GM23338 (cell line): ENCODE data around the gene RNU6-9. TPM values are rescaled to one million over a fixed set of nuclear protein-coding genes. Genes with fewer than 3 reads are reported as not detected.

Source experiments
- ATAC-seq: fragments of 200-7000 bp; cut with Tn5 transposase; 3 replicates; pipeline ENCODE4 v1.9.1; 2020
- DNase-seq: peaks from one replicate; pipeline ENCODE4 v3.0.0-alpha.2; 2015; ENCODE audit warnings: low spot score
- H2AFZ ChIP-seq: fragments of 200-600 bp; sonication (generic); 2 replicates; pipeline ENCODE4 v1.8.0; 2016; ENCODE audit warnings: antibody characterized with exemption, mild to moderate bottlenecking, moderate library complexity
- H3F3A ChIP-seq: fragments of 200-600 bp; sonication (generic); replicated peaks from 2 replicates; pipeline ENCODE4 v1.8.0; 2017; ENCODE audit warnings: antibody characterized with exemption, mixed run types, low read depth
- H3K27ac ChIP-seq: fragments of 200-600 bp; sonication (generic); 2 replicates; pipeline ENCODE4 v1.6.1; 2016; ENCODE audit warnings: low read depth
- H3K27me3 ChIP-seq: fragments of 200-600 bp; sonication (generic); 2 replicates; pipeline ENCODE4 v1.8.0; 2016; ENCODE audit warnings: mild to moderate bottlenecking, mixed run types, moderate library complexity; ENCODE audit not compliant: insufficient read depth
- H3K36me3 ChIP-seq: fragments of 200-600 bp; sonication (generic); 2 replicates; pipeline ENCODE4 v1.8.0; 2016; ENCODE audit warnings: mild to moderate bottlenecking; ENCODE audit not compliant: insufficient read depth
- H3K4me1 ChIP-seq: fragments of 200-600 bp; sonication (generic); 2 replicates; pipeline ENCODE4 v1.8.0; 2016; ENCODE audit warnings: mild to moderate bottlenecking, moderate library complexity; ENCODE audit not compliant: insufficient read depth
- H3K4me2 ChIP-seq: fragments of 200-600 bp; sonication (generic); 2 replicates; pipeline ENCODE4 v1.7.1; 2017; ENCODE audit warnings: mixed run types
- H3K4me3 ChIP-seq: fragments of 200-600 bp; sonication (generic); 2 replicates; pipeline ENCODE4 v1.6.1; 2016; ENCODE audit warnings: mixed run types
- H3K79me2 ChIP-seq: fragments of 200-600 bp; sonication (generic); replicated peaks from 2 replicates; pipeline ENCODE4 v1.8.0; 2017; ENCODE audit warnings: mild to moderate bottlenecking; ENCODE audit not compliant: insufficient read depth
- H3K9me2 ChIP-seq: fragments of 200-600 bp; sonication (generic); 2 replicates; pipeline ENCODE4 v1.8.0; 2017; ENCODE audit not compliant: insufficient read depth
- H4K20me1 ChIP-seq: fragments of 200-600 bp; sonication (generic); replicated peaks from 2 replicates; pipeline ENCODE4 v1.8.0; 2017; ENCODE audit warnings: mild to moderate bottlenecking; ENCODE audit not compliant: insufficient read depth
- H3K27ac Mint-ChIP-seq: 2 replicates; pipeline ENCODE4 v1.8.0; 2020; ENCODE audit warnings: inconsistent platforms, mild to moderate bottlenecking, moderate library complexity, mixed read lengths
- H3K27me3 Mint-ChIP-seq: 3 replicates; pipeline ENCODE4 v1.8.0; 2022; ENCODE audit warnings: low read depth, mild to moderate bottlenecking, moderate library complexity, mixed read lengths, inconsistent platforms; ENCODE audit not compliant: insufficient read depth, poor library complexity
- H3K36me3 Mint-ChIP-seq: 3 replicates; pipeline ENCODE4 v1.8.0; 2021; ENCODE audit warnings: low read depth, mild to moderate bottlenecking, inconsistent platforms, moderate library complexity, mixed read lengths
- H3K4me1 Mint-ChIP-seq: 3 replicates; pipeline ENCODE4 v1.8.0; 2020; ENCODE audit warnings: mild to moderate bottlenecking, inconsistent platforms, mixed read lengths
- H3K4me3 Mint-ChIP-seq: 3 replicates; pipeline ENCODE4 v1.8.0; 2021; ENCODE audit warnings: moderate library complexity, mild to moderate bottlenecking, inconsistent platforms, mixed read lengths
- H3K9me3 Mint-ChIP-seq: 3 replicates; pipeline ENCODE4 v1.8.0; 2020; ENCODE audit warnings: moderate library complexity, mild to moderate bottlenecking, inconsistent platforms, mixed read lengths
- CREB1 ChIP-seq: fragments of 250-450 bp; sonication (Bioruptor Pico); IDR thresholded peaks from 2 replicates; pipeline ENCODE4 v1.5.0; 2020; ENCODE audit warnings: low read depth, mild to moderate bottlenecking, moderate library complexity
- JUNB ChIP-seq: IDR thresholded peaks from one replicate; pipeline ENCODE4 v1.6.1; 2016; ENCODE audit warnings: antibody characterized with exemption; ENCODE audit not compliant: unreplicated experiment
- NANOG ChIP-seq: IDR thresholded peaks from 2 replicates; pipeline ENCODE4 v1.6.1; 2016; ENCODE audit warnings: antibody characterized with exemption, borderline replicate concordance
- POLR2AphosphoS5 ChIP-seq: IDR thresholded peaks from 2 replicates; pipeline ENCODE4 v1.6.1; 2016; ENCODE audit warnings: antibody characterized with exemption, low read depth
- STAT1 ChIP-seq: IDR thresholded peaks from one replicate; pipeline ENCODE4 v1.6.1; 2016; ENCODE audit warnings: antibody characterized with exemption; ENCODE audit not compliant: unreplicated experiment
- ZNF114 ChIP-seq: fragments of 250-450 bp; sonication (Bioruptor Pico); IDR thresholded peaks from 2 replicates; pipeline ENCODE4 v1.5.0; 2020; ENCODE audit warnings: mild to moderate bottlenecking, moderate library complexity
- ZNF331 ChIP-seq: fragments of 250-450 bp; sonication (Bioruptor Pico); IDR thresholded peaks from 2 replicates; pipeline ENCODE4 v1.5.0; 2020; ENCODE audit warnings: low read depth, mild to moderate bottlenecking, moderate library complexity
- polyA plus RNA-seq: library from polyadenylated mRNA; unstranded; fragments of >200 nt; fragmentation: Nextera tagmentation; extraction: Ambion mirVana; gene quantifications from 2 replicates; pipeline ENCODE4 v1.2.1, GENCODE V29; 2016
- total RNA-seq: library from RNA; depleted of rRNA; stranded (reverse); fragments of >200 nt; shearing (Covaris generic); gene quantifications from 2 replicates; pipeline ENCODE4 v1.2.3, GENCODE V29; 2014
- TF ChIP-seq, protein P1 (sequence below): fragments of 250-450 bp; sonication (Bioruptor Pico); IDR thresholded peaks from 2 replicates; pipeline ENCODE4 v1.5.0; 2020; ENCODE audit warnings: mild to moderate bottlenecking, moderate library complexity
- TF ChIP-seq, protein P2 (sequence below): IDR thresholded peaks from one replicate; pipeline ENCODE4 v1.6.1; 2018; ENCODE audit warnings: antibody characterized with exemption; ENCODE audit not compliant: unreplicated experiment
- TF ChIP-seq, protein P3 (sequence below), 2 experiments: fragments of 200-600 bp in 1 of 2; sonication (generic) in 1 of 2; conservative IDR thresholded peaks; 2 replicates each; pipeline versions ENCODE4 v1.5.1 to v1.6.1; 2016 to 2017; ENCODE audit warnings: antibody characterized with exemption in 2 of 2, low read depth in 2 of 2, mild to moderate bottlenecking in 2 of 2, moderate library complexity in 1 of 2

RNU6-9 gene
- total and polyA plus RNA-seq, 2 experiments from 2014 or later = not detected

DNA sequence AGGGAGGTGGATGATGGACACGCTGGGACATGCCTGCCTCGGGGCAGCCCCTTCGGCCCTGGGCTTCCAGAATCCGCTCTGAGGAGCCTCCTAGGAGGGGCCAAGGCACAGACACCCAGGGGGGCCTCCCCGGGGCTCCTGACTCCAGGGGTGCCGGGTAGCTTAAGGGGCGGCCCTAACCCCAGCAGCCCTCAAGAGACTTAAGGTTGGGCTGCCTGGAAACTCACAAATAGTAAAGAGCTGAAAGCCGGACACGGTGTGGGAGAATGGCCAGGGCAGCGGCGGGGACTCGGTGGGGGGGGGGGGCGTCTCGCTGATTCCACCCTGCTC is 40.2 kb downstream of the RNU6-9 start:
- peaks cover 33% of the 10 kb centered on the region for H3K36me3 Mint-ChIP-seq
- peaks cover 6% of the 10 kb centered on the region for H3K27me3 Mint-ChIP-seq
- ATAC-seq (no peak), DNase-seq (no peak)
- H3K9me3 Mint-ChIP-seq = no peaks in the 10 kb centered on the region; the same call in 2 of the 3 replicates
- Histone ChIP-seq H3K36me3 (no peaks in the 10 kb centered on the region; the same call in 1 of the 2 replicates), H3K4me1 (peaks cover 15% of the 10 kb centered on the region; the same call in 1 of the 2 replicates), H3K4me3 (no peak overlapping the region), H3K4me2 (peak overlapping the region; percentile 55; the same call in 1 of the 2 replicates), H2AFZ (no peak overlapping the region), H3K27me3 (no peaks in the 10 kb centered on the region), H3K27ac (peak overlapping the region; percentile 55; the same call in 1 of the 2 replicates), H3K9me2 (no peaks in the 10 kb centered on the region), H4K20me1 (peaks cover 8% of the 10 kb centered on the region), H3K79me2 (peaks cover 74% of the 10 kb centered on the region), H3F3A (peaks cover 8% of the 10 kb centered on the region; the same call in 1 of the 2 replicates)
- TF ChIP-seq POLR2AphosphoS5 (no peak), CREB1 (CRISPR knock-in tag) (no peak), NANOG (no peak)
- H3K4me3 Mint-ChIP-seq = no peak overlapping the region
- H3K4me1 Mint-ChIP-seq = peaks cover 12% of the 10 kb centered on the region; the same call in 1 of the 3 replicates
- H3K27ac Mint-ChIP-seq = peak overlapping the region; percentile 40; the same call in 1 of the 2 replicates

GRCh38 chr19:934197-934840 is 41.0 kb downstream of the RNU6-9 start:
- ATAC-seq (no peak), DNase-seq (no peak)
- Histone ChIP-seq H3K27me3 (no peaks in the 10 kb centered on the region), H3K4me1 (peaks cover 10% of the 10 kb centered on the region; the same call in 1 of the 2 replicates), H3K4me2 (no peak overlapping the region), H3K4me3 (no peak overlapping the region), H3F3A (peaks cover 8% of the 10 kb centered on the region; the same call in 1 of the 2 replicates), H4K20me1 (peaks cover 8% of the 10 kb centered on the region), H3K27ac (peak overlapping the region; percentile 55; the same call in 1 of the 2 replicates), H2AFZ (no peak overlapping the region), H3K79me2 (peaks cover 78% of the 10 kb centered on the region), H3K36me3 (no peaks in the 10 kb centered on the region; the same call in 1 of the 2 replicates), H3K9me2 (no peaks in the 10 kb centered on the region)
- peaks cover 5% of the 10 kb centered on the region for H3K27me3 Mint-ChIP-seq
- peaks cover 8% of the 10 kb centered on the region; the same call in 1 of the 3 replicates for H3K4me1 Mint-ChIP-seq
- no peak overlapping the region for H3K4me3 Mint-ChIP-seq
- H3K9me3 Mint-ChIP-seq = no peaks in the 10 kb centered on the region; the same call in 2 of the 3 replicates
- H3K27ac Mint-ChIP-seq = no peak overlapping the region
- H3K36me3 Mint-ChIP-seq = peaks cover 34% of the 10 kb centered on the region
- TF ChIP-seq STAT1 (no peak), NANOG (no peak), JUNB (no peak), ZNF331 (CRISPR knock-in tag) (no peak), ZNF114 (CRISPR knock-in tag) (no peak)
- TF ChIP-seq, protein P1, sequence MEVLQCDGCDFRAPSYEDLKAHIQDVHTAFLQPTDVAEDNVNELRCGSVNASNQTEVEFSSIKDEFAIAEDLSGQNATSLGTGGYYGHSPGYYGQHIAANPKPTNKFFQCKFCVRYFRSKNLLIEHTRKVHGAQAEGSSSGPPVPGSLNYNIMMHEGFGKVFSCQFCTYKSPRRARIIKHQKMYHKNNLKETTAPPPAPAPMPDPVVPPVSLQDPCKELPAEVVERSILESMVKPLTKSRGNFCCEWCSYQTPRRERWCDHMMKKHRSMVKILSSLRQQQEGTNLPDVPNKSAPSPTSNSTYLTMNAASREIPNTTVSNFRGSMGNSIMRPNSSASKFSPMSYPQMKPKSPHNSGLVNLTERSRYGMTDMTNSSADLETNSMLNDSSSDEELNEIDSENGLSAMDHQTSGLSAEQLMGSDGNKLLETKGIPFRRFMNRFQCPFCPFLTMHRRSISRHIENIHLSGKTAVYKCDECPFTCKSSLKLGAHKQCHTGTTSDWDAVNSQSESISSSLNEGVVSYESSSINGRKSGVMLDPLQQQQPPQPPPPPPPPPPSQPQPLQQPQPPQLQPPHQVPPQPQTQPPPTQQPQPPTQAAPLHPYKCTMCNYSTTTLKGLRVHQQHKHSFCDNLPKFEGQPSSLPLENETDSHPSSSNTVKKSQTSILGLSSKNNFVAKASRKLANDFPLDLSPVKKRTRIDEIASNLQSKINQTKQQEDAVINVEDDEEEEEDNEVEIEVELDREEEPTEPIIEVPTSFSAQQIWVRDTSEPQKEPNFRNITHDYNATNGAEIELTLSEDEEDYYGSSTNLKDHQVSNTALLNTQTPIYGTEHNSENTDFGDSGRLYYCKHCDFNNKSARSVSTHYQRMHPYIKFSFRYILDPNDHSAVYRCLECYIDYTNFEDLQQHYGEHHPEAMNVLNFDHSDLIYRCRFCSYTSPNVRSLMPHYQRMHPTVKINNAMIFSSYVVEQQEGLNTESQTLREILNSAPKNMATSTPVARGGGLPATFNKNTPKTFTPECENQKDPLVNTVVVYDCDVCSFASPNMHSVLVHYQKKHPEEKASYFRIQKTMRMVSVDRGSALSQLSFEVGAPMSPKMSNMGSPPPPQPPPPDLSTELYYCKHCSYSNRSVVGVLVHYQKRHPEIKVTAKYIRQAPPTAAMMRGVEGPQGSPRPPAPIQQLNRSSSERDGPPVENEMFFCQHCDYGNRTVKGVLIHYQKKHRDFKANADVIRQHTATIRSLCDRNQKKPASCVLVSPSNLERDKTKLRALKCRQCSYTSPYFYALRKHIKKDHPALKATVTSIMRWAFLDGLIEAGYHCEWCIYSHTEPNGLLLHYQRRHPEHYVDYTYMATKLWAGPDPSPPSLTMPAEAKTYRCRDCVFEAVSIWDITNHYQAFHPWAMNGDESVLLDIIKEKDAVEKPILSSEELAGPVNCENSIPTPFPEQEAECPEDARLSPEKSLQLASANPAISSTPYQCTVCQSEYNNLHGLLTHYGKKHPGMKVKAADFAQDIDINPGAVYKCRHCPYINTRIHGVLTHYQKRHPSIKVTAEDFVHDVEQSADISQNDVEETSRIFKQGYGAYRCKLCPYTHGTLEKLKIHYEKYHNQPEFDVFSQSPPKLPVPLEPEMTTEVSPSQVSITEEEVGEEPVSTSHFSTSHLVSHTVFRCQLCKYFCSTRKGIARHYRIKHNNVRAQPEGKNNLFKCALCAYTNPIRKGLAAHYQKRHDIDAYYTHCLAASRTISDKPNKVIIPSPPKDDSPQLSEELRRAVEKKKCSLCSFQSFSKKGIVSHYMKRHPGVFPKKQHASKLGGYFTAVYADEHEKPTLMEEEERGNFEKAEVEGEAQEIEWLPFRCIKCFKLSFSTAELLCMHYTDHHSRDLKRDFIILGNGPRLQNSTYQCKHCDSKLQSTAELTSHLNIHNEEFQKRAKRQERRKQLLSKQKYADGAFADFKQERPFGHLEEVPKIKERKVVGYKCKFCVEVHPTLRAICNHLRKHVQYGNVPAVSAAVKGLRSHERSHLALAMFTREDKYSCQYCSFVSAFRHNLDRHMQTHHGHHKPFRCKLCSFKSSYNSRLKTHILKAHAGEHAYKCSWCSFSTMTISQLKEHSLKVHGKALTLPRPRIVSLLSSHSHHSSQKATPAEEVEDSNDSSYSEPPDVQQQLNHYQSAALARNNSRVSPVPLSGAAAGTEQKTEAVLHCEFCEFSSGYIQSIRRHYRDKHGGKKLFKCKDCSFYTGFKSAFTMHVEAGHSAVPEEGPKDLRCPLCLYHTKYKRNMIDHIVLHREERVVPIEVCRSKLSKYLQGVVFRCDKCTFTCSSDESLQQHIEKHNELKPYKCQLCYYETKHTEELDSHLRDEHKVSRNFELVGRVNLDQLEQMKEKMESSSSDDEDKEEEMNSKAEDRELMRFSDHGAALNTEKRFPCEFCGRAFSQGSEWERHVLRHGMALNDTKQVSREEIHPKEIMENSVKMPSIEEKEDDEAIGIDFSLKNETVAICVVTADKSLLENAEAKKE = no peak
- TF ChIP-seq, protein P2, sequence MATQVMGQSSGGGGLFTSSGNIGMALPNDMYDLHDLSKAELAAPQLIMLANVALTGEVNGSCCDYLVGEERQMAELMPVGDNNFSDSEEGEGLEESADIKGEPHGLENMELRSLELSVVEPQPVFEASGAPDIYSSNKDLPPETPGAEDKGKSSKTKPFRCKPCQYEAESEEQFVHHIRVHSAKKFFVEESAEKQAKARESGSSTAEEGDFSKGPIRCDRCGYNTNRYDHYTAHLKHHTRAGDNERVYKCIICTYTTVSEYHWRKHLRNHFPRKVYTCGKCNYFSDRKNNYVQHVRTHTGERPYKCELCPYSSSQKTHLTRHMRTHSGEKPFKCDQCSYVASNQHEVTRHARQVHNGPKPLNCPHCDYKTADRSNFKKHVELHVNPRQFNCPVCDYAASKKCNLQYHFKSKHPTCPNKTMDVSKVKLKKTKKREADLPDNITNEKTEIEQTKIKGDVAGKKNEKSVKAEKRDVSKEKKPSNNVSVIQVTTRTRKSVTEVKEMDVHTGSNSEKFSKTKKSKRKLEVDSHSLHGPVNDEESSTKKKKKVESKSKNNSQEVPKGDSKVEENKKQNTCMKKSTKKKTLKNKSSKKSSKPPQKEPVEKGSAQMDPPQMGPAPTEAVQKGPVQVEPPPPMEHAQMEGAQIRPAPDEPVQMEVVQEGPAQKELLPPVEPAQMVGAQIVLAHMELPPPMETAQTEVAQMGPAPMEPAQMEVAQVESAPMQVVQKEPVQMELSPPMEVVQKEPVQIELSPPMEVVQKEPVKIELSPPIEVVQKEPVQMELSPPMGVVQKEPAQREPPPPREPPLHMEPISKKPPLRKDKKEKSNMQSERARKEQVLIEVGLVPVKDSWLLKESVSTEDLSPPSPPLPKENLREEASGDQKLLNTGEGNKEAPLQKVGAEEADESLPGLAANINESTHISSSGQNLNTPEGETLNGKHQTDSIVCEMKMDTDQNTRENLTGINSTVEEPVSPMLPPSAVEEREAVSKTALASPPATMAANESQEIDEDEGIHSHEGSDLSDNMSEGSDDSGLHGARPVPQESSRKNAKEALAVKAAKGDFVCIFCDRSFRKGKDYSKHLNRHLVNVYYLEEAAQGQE = no peak
- TF ChIP-seq, protein P3, sequence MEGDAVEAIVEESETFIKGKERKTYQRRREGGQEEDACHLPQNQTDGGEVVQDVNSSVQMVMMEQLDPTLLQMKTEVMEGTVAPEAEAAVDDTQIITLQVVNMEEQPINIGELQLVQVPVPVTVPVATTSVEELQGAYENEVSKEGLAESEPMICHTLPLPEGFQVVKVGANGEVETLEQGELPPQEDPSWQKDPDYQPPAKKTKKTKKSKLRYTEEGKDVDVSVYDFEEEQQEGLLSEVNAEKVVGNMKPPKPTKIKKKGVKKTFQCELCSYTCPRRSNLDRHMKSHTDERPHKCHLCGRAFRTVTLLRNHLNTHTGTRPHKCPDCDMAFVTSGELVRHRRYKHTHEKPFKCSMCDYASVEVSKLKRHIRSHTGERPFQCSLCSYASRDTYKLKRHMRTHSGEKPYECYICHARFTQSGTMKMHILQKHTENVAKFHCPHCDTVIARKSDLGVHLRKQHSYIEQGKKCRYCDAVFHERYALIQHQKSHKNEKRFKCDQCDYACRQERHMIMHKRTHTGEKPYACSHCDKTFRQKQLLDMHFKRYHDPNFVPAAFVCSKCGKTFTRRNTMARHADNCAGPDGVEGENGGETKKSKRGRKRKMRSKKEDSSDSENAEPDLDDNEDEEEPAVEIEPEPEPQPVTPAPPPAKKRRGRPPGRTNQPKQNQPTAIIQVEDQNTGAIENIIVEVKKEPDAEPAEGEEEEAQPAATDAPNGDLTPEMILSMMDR (conservative IDR thresholded peaks at IDR 0.05; ENCODE audit: low read depth in 2 of 2) = no peak
